HG02759 (cell line): Measurements from ENCODE around the gene ATP2A2.

Experiments used
- ATAC-seq: cut with Tn5 transposase; IDR thresholded peaks from one replicate; pipeline ENCODE4 v1.9.1; 2021; ENCODE audit warnings: mild to moderate bottlenecking, moderate library complexity; ENCODE audit not compliant: unreplicated experiment

The ATP2A2 gene

GRCh38 chr12:110289044-110289710 lies 8.1 kb downstream of the ATP2A2 start:
- ATAC-seq, result no peak

- no peak for ATAC-seq
Observed at GRCh38 chr12:110289711-110290078, 8.6 kb downstream of the ATP2A2 start.

GRCh38 chr12:110301065-110301806 lies 20.2 kb downstream of the ATP2A2 start:
- no peak for ATAC-seq

- no peak for ATAC-seq
Observed at GRCh38 chr12:110304061-110304551, 23.1 kb downstream of the ATP2A2 start.

GRCh38 chr12:110307372-110307771 lies 26.3 kb downstream of the ATP2A2 start:
- ATAC-seq, result no peak

- no peak for ATAC-seq
Observed at GRCh38 chr12:110310763-110311162, 29.7 kb downstream of the ATP2A2 start.

- no peak for ATAC-seq
Observed at GRCh38 chr12:110311903-110312302, 30.9 kb downstream of the ATP2A2 start.

GRCh38 chr12:110312581-110313360 lies 31.7 kb downstream of the ATP2A2 start:
- no peak for ATAC-seq

- ATAC-seq, result no peak
Observed at GRCh38 chr12:110314308-110314707, 33.3 kb downstream of the ATP2A2 start.

GRCh38 chr12:110316861-110317260 lies 35.8 kb downstream of the ATP2A2 start:
- no peak for ATAC-seq

GRCh38 chr12:110317911-110318310 lies 36.9 kb downstream of the ATP2A2 start:
- no peak for ATAC-seq

GRCh38 chr12:110320550-110320949 lies 39.5 kb downstream of the ATP2A2 start:
- no peak for ATAC-seq

- no peak for ATAC-seq
Observed at GRCh38 chr12:110329710-110330109, 48.7 kb downstream of the ATP2A2 start.

- no peak for ATAC-seq
Observed at GRCh38 chr12:110330124-110330523, 49.1 kb downstream of the ATP2A2 start.

GRCh38 chr12:110330544-110330943 lies 49.5 kb downstream of the ATP2A2 start:
- no peak for ATAC-seq

- no peak for ATAC-seq
Observed at GRCh38 chr12:110333201-110333600, 52.2 kb downstream of the ATP2A2 start.

- no peak for ATAC-seq
Observed at GRCh38 chr12:110335481-110336045, 54.5 kb downstream of the ATP2A2 start.

- ATAC-seq, result no peak
Observed at GRCh38 chr12:110337912-110338710, 57.1 kb downstream of the ATP2A2 start.

- no peak for ATAC-seq
Observed at GRCh38 chr12:110338754-110339153, 57.7 kb downstream of the ATP2A2 start.

- no peak for ATAC-seq
Observed at GRCh38 chr12:110339184-110339952, 58.3 kb downstream of the ATP2A2 start.
